SJSA1 (cell line): ENCODE data around the gene VIT. TPM values are rescaled to one million over a fixed set of nuclear protein-coding genes. Genes with fewer than 3 reads are reported as not detected.
"Not testable (repeated sequence)": the region's sequence is repeated elsewhere in the genome, so short reads cannot be mapped to it uniquely, and the experiment has no call there.

Source experiments
- DNase-seq, 2 experiments: peaks; one replicate each; pipeline ENCODE4 v3.0.0-alpha.2; 2015 to 2020; ENCODE audit warnings: low spot score in 2 of 2, low read depth in 1 of 2
- H3K27ac ChIP-seq: fragments of 250-450 bp; sonication (Bioruptor Pico); 2 replicates; pipeline ENCODE4 v1.5.1; 2020; ENCODE audit warnings: mild to moderate bottlenecking, moderate library complexity
- H3K27me3 ChIP-seq: fragments of 250-450 bp; sonication (Bioruptor Pico); replicated peaks from 2 replicates; pipeline ENCODE4 v1.5.1; 2020; ENCODE audit warnings: mild to moderate bottlenecking, moderate library complexity
- H3K36me3 ChIP-seq: fragments of 250-450 bp; sonication (Bioruptor Pico); 2 replicates; pipeline ENCODE4 v1.5.1; 2020; ENCODE audit warnings: mild to moderate bottlenecking
- H3K4me1 ChIP-seq: fragments of 250-450 bp; sonication (Bioruptor Pico); replicated peaks from 2 replicates; pipeline ENCODE4 v1.6.1; 2021; ENCODE audit warnings: mild to moderate bottlenecking
- H3K4me3 ChIP-seq: fragments of 250-450 bp; sonication (Bioruptor Pico); 2 replicates; pipeline ENCODE4 v1.5.1; 2020; ENCODE audit warnings: mild to moderate bottlenecking
- H3K9me3 ChIP-seq: fragments of 250-450 bp; sonication (Bioruptor Pico); replicated peaks from 2 replicates; pipeline ENCODE4 v1.5.1; 2020; ENCODE audit warnings: mild to moderate bottlenecking
- total RNA-seq: library from RNA; depleted of rRNA; stranded (reverse); fragments of >200 nt; shearing (Covaris generic); gene quantifications from 2 replicates; pipeline ENCODE4 v1.2.3, GENCODE V29; 2014

The VIT gene
- total RNA-seq, 1 experiment from 2014 or later = 1.1 TPM

- H3K36me3 ChIP-seq = no peaks in the 10 kb centered on the region
- no peak overlapping the region for H3K27ac ChIP-seq
- DNase-seq = no peak
Measured at GRCh38 chr2:36824273-36824672, 127.8 kb downstream of the VIT start.

DNA sequence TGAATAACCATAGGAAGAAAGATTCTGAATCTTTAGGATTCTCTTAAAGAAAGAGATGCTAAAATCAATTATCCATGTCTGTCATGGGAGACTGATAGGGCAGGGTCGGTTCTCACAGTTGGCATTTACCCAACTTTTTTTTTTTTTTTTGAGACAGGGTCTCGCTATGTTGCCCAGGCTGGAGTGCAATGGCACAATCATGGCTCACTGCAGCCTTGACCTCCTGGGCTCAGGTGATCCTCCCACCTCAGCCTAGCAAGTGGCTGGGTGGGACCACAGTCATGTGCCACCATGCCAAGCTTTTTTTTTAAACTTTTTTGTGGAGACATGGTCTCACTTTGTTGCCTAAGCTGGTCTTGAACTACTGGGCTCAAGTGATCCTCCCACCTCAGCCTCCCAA, 128.2 kb downstream of the VIT start:
- not testable (repeated sequence) for H3K27me3 ChIP-seq, H3K9me3 ChIP-seq, H3K36me3 ChIP-seq

More at GRCh38 chr2:36824273-36824672, 127.8 kb downstream of the VIT start:
- Histone ChIP-seq H3K4me1 (no peaks in the 10 kb centered on the region), H3K27me3 (no peaks in the 10 kb centered on the region), H3K4me3 (no peak overlapping the region), H3K9me3 (no peaks in the 10 kb centered on the region)

GRCh38 chr2:36831185-36831584, 134.7 kb downstream of the VIT start:
- no peaks in the 10 kb centered on the region for H3K9me3 ChIP-seq
- no peaks in the 10 kb centered on the region; the same call in 1 of the 2 replicates for H3K27me3 ChIP-seq
- H3K27ac ChIP-seq = no peak overlapping the region
- H3K4me1 ChIP-seq = no peaks in the 10 kb centered on the region
- no peaks in the 10 kb centered on the region for H3K36me3 ChIP-seq
- no peak for DNase-seq
- no peak overlapping the region for H3K4me3 ChIP-seq

More for the DNA sequence above, 128.2 kb downstream of the VIT start:
- not testable (repeated sequence) for H3K4me1 ChIP-seq, H3K4me3 ChIP-seq, H3K27ac ChIP-seq, DNase-seq

- Histone ChIP-seq H3K4me3 (no peak overlapping the region), H3K9me3 (no peaks in the 10 kb centered on the region), H3K27ac (no peak overlapping the region), H3K27me3 (no peaks in the 10 kb centered on the region; the same call in 1 of the 2 replicates), H3K4me1 (no peaks in the 10 kb centered on the region), H3K36me3 (no peaks in the 10 kb centered on the region)
- DNase-seq = no peak
Measured at GRCh38 chr2:36834203-36834602, 137.7 kb downstream of the VIT start.

DNA sequence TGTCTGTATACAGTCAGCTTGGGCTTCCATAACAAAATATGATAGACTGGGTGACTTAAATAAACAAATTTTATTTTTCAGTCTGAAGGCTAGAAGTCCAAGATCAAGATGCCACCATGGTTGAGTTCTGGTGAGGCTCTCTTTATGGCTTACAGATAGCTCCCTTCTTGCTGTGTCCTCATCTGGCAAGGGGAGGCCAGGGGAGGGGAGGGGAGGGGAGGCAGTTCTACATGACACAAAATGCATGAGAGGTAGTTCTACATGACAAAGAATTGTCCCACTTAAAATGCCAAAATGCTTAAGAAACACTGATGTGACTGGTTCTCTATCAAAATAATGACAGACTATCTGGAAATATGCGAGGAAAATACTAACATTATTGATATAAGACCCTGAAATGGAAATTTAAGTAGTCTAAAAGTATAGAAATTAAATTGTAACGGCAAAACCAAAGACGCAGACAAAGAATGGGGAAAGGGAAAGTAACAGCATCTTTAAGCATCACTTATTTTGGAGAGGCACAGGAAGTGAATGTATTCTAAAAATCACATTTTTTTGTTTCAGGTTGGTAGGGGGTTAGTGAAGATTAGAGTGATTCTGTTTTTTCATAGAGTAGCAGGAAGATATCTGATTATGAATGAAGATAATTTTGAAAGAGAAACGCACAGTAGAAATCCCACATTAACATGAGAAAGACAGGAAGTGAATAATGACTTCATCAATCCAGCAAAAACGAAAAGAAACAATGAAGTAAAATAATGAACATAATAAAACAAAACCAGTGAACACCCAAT, 138.4 kb downstream of the VIT start:
- DNase-seq = no peak
- Histone ChIP-seq H3K4me1 (no peaks in the 10 kb centered on the region), H3K4me3 (no peak overlapping the region), H3K36me3 (no peaks in the 10 kb centered on the region), H3K27me3 (no peaks in the 10 kb centered on the region; the same call in 1 of the 2 replicates), H3K9me3 (no peaks in the 10 kb centered on the region), H3K27ac (no peak overlapping the region)

- Histone ChIP-seq H3K36me3 (no peaks in the 10 kb centered on the region), H3K9me3 (no peaks in the 10 kb centered on the region), H3K27me3 (no peaks in the 10 kb centered on the region), H3K4me3 (no peak overlapping the region), H3K4me1 (no peaks in the 10 kb centered on the region), H3K27ac (no peak overlapping the region)
- no peak for DNase-seq
Measured at GRCh38 chr2:36839976-36840617, 143.6 kb downstream of the VIT start.

DNA sequence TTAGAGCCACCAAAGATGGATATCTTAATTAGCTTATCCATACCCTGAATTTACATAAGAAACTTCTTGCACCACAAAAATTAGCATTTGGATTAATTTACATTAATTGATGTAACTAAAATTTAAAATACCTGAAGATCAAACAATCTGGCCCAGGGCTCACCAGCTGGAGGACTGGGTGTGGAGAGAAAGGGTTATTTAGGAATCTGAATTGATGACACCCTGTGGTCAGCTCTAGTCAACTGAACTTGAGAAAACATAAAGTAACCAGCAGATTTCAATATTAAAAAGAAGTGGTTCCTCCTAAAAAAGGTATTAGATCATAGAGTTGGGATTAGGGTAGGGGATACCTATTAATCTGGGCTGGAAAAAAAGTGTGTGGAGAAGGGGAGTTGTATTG, 147.3 kb downstream of the VIT start:
- H3K27me3 ChIP-seq = no peaks in the 10 kb centered on the region

GRCh38 chr2:36849265-36849664, 152.8 kb downstream of the VIT start:
- H3K27me3 ChIP-seq = no peaks in the 10 kb centered on the region

More for the DNA sequence above, 147.3 kb downstream of the VIT start:
- no peak overlapping the region for H3K27ac ChIP-seq
- no peak for DNase-seq
- peaks cover 4% of the 10 kb centered on the region for H3K36me3 ChIP-seq
- H3K9me3 ChIP-seq = no peaks in the 10 kb centered on the region
- H3K4me3 ChIP-seq = no peak overlapping the region
- no peaks in the 10 kb centered on the region for H3K4me1 ChIP-seq

GRCh38 chr2:36854241-36854640, 157.7 kb downstream of the VIT start:
- no peak overlapping the region for H3K4me3 ChIP-seq
- no peak overlapping the region for H3K27ac ChIP-seq
- H3K4me1 ChIP-seq = no peaks in the 10 kb centered on the region
- H3K9me3 ChIP-seq = no peaks in the 10 kb centered on the region
- H3K36me3 ChIP-seq = peaks cover 30% of the 10 kb centered on the region
- H3K27me3 ChIP-seq = no peaks in the 10 kb centered on the region
- no peak for DNase-seq

More at GRCh38 chr2:36849265-36849664, 152.8 kb downstream of the VIT start:
- peaks cover 20% of the 10 kb centered on the region for H3K36me3 ChIP-seq
- H3K4me3 ChIP-seq = no peak overlapping the region
- no peaks in the 10 kb centered on the region for H3K9me3 ChIP-seq
- H3K27ac ChIP-seq = no peak overlapping the region
- DNase-seq = no peak
- H3K4me1 ChIP-seq = no peaks in the 10 kb centered on the region

- Histone ChIP-seq H3K36me3 (peaks cover 24% of the 10 kb centered on the region), H3K27ac (no peak overlapping the region), H3K9me3 (no peaks in the 10 kb centered on the region), H3K4me1 (no peaks in the 10 kb centered on the region), H3K27me3 (no peaks in the 10 kb centered on the region), H3K4me3 (no peak overlapping the region)
- DNase-seq = no peak
Measured at GRCh38 chr2:36855429-36855828, 158.9 kb downstream of the VIT start.

GRCh38 chr2:36857713-36858112, 161.2 kb downstream of the VIT start:
- Histone ChIP-seq H3K27ac (no peak overlapping the region), H3K4me3 (no peak overlapping the region), H3K4me1 (no peaks in the 10 kb centered on the region), H3K36me3 (peaks cover 30% of the 10 kb centered on the region), H3K9me3 (no peaks in the 10 kb centered on the region), H3K27me3 (no peaks in the 10 kb centered on the region)
- no peak for DNase-seq

- no peak for DNase-seq
Measured at GRCh38 chr2:36858551-36859365, 162.3 kb downstream of the VIT start.

GRCh38 chr2:36859366-36859792, 162.9 kb downstream of the VIT start:
- Histone ChIP-seq H3K27ac (no peak overlapping the region), H3K36me3 (peaks cover 37% of the 10 kb centered on the region), H3K9me3 (no peaks in the 10 kb centered on the region), H3K4me3 (no peak overlapping the region), H3K27me3 (no peaks in the 10 kb centered on the region), H3K4me1 (no peaks in the 10 kb centered on the region)
- DNase-seq = no peak

More at GRCh38 chr2:36858551-36859365, 162.3 kb downstream of the VIT start:
- Histone ChIP-seq H3K4me1 (no peaks in the 10 kb centered on the region), H3K36me3 (peaks cover 36% of the 10 kb centered on the region), H3K27ac (no peak overlapping the region), H3K9me3 (no peaks in the 10 kb centered on the region), H3K27me3 (no peaks in the 10 kb centered on the region), H3K4me3 (no peak overlapping the region)
